Measurements from ENCODE around the gene NDE1.
"Not testable (repeated sequence)": the region's sequence is repeated elsewhere in the genome, so short reads cannot be mapped to it uniquely, and the experiment has no call there.

NDE1 gene

GRCh38 chr16:15648135-15648730, 1.8 kb upstream of the NDE1 start:
- Histone ChIP-seq H3K27ac (no peak overlapping the region), H3K4me3 (no peak overlapping the region)

GRCh38 chr16:15649311-15649710, 734 bp upstream of the NDE1 start:
- H3K27ac ChIP-seq = peak overlapping the region in 16 of 21 experiments; percentile 7 to 99 (median 94)
- peak overlapping the region in 6 of 7 experiments; percentile 63 to 96 (median 86) for H3K4me3 ChIP-seq

DNA sequence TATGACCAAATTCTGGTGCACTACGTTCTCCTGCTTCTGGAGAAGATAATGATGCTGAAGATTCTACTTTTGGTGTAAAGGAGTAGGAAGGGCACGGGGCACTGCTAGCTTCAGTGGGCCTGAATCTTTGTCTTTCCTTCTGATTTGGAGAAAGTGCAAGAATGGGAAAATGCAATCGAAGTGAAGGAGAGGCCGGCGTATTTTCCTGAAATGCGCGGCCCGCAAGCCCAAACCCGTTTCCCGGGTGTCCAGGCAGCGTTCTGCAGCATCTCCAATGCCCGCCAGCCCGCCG, 372 bp upstream of the NDE1 start:
- H3K4me3 ChIP-seq = peak overlapping the region; percentile 63 to 96 (median 91)
- peak overlapping the region in 19 of 21 experiments; percentile 7 to 99 (median 94) for H3K27ac ChIP-seq

GRCh38 chr16:15650698-15651171, 690 bp downstream of the NDE1 start:
- peak overlapping the region; percentile 63 to 96 (median 91) for H3K4me3 ChIP-seq
- H3K27ac ChIP-seq = peak overlapping the region; percentile 46 to 99 (median 94)

GRCh38 chr16:15652293-15653001, 2.4 kb downstream of the NDE1 start:
- peak overlapping the region in 6 of 21 experiments; percentile 1 to 47 (median 13) for H3K27ac ChIP-seq
- H3K4me3 ChIP-seq = no peak overlapping the region

- no peak overlapping the region for H3K4me3 ChIP-seq
- H3K27ac ChIP-seq = peak overlapping the region in 3 of 21 experiments; percentile 1 to 22 (median 6)
Observed at GRCh38 chr16:15653227-15653626, 3.2 kb downstream of the NDE1 start.

- H3K4me3 ChIP-seq = no peak overlapping the region
- peak overlapping the region in 1 of 21 experiments; percentile 6 for H3K27ac ChIP-seq
Observed at GRCh38 chr16:15654591-15654990, 4.5 kb downstream of the NDE1 start.

DNA sequence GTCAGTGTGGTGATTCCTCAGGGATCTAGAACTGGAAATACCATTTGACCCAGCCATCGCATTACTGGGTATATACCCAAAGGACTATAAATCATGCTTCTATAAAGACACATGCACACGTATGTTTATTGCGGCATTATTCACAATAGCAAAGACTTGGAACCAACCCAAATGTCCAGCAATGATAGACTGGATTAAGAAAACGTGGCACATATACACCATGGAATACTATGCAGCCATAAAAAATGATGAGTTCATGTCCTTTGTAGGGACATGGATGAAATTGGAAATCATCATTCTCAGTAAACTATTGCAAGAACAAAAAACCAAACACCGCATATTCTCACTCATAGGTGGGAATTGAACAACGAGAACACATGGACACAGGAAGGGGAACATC, 5.5 kb downstream of the NDE1 start:
- H3K27ac ChIP-seq = not testable (repeated sequence)

GRCh38 chr16:15658149-15658548, 8.1 kb downstream of the NDE1 start:
- no peak overlapping the region for H3K4me3 ChIP-seq
- H3K27ac ChIP-seq = no peak overlapping the region

More for the DNA sequence above, 5.5 kb downstream of the NDE1 start:
- H3K4me3 ChIP-seq = not testable (repeated sequence)

- H3K4me3 ChIP-seq = no peak overlapping the region
- H3K27ac ChIP-seq = peak overlapping the region in 1 of 21 experiments; percentile 1
Observed at GRCh38 chr16:15658556-15658955, 8.5 kb downstream of the NDE1 start.

DNA sequence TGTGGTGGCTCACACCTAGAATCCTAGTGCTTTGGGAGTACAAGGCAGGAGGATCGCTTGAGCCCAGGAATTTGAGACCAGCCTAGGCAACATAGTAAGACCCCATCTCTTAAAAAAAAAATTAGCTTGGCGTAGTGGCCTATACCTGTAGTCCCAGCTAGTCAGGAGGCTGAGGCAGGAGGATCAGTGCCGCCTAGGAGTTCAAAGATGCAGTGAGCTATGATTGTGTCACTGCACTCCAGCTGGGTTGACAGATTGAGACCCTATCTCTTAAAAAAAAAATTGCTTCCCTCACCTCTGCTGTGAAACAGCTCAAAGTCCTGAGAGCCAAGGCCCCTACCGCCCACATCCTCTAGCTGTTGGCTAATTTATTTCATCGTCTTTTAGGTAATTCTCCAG, 10.2 kb downstream of the NDE1 start:
- H3K27ac ChIP-seq = no peak overlapping the region
- H3K4me3 ChIP-seq = no peak overlapping the region

DNA sequence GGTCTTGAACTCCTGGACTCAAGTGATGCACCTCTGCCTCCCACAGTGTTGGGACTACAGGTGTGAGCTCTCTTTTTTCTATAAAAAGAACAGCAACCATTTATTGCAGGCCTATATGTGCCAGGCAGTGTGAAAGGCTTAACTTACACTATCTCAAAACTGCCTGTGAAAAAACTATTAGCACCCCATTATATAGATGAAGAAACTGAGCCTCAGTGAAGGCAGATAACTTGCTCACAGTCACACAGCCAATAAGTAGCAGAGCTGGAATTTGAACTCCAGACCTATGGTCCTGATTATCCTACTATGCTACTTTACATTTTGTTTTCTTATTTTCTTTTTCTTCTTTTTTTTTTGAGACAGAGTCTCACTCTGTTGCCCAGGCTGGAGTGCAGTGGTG, 15.1 kb downstream of the NDE1 start:
- H3K27ac ChIP-seq = no peak overlapping the region
- no peak overlapping the region for H3K4me3 ChIP-seq

DNA sequence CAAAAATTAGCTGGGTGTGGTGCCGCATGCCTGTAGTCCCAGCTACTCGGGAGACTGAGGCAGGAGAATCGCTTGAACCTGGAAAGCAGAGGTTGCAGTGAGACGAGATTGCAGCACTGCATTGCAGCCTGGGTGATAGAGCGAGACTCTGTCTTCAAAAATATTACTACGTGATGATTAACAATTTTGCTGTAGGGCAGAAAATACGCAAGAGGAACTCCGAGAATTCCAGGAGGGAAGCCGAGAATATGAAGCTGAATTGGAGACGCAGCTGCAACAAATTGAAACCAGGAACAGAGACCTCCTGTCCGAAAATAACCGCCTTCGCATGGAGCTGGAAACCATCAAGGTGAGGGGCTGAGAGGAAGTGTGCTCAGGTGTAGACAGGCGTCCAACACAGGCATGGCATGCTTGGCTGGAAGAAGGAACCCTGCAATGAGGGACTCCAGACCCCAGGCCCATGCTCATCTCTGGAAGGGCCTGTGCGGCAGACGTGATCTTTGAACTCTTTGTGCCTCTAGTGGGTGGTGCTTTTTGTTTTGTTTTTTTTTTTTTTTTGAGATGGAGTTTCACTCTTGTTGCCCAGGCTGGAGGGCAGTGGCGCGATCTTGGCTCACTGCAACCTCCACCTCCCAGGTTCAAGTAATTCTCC, 17.2 kb downstream of the NDE1 start:
- no peak overlapping the region for H3K4me3 ChIP-seq
- no peak overlapping the region for H3K27ac ChIP-seq

DNA sequence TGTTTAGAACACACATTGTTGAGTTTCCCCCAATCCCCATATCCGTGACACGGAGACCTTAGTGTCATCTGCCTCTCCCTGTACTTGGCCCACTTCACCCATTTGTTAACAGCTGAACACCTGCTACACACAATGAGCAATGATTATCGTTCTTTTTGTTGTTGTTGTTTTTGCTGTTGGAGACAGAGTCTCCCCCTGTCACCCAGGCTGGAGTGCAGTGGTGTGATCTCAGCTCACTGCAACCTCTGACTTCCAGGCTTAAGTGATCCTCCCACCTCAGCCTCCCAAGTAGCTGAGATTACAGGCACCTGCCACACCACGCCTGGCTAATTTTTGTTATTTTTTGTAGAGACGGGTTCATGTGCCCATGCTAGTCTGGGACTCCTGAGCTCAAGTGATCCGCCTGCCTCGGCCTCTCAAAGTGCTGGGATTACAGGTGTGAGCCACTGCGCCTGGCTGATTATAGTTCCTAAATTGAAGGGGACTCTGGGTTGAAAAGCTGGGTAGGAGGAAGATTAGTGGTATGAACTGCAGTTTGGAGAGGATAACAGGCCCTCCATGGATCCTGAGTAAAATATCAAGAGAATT, 21.6 kb downstream of the NDE1 start:
- Histone ChIP-seq H3K4me3 (no peak overlapping the region), H3K27ac (peak overlapping the region in 19 of 21 experiments; percentile 61 to 95 (median 87))

GRCh38 chr16:15672127-15672513, 22.1 kb downstream of the NDE1 start:
- not testable (repeated sequence) for H3K4me3 ChIP-seq
- H3K27ac ChIP-seq = peak overlapping the region in 20 of 21 experiments; percentile 61 to 95 (median 87)

GRCh38 chr16:15672514-15673167, 22.6 kb downstream of the NDE1 start:
- peak overlapping the region in 3 of 7 experiments; percentile 12 to 17 (median 14) for H3K4me3 ChIP-seq

DNA sequence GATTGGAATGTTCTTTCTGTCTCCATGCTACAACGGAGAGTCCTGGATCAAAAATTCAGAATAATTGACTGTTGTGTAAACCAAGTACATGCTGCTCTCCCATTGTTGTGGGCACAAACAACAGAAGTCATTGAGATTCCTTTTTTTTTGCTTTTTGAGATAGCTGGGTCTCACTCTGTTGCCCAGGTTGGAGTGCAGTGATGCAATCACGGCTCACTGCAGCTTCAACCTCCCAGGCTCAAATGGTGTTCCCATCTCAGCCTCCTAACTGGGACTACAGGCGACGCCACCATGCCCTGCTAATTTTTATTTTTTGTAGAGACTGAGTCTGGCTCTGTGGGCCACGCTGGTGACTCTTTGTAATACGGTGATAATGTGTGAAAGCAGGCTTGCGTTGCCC, 24.5 kb downstream of the NDE1 start:
- H3K4me3 ChIP-seq = no peak overlapping the region
- peak overlapping the region in 9 of 21 experiments; percentile 21 to 87 (median 85) for H3K27ac ChIP-seq

More at GRCh38 chr16:15672514-15673167, 22.6 kb downstream of the NDE1 start:
- H3K27ac ChIP-seq = peak overlapping the region in 20 of 21 experiments; percentile 65 to 95 (median 87)

DNA sequence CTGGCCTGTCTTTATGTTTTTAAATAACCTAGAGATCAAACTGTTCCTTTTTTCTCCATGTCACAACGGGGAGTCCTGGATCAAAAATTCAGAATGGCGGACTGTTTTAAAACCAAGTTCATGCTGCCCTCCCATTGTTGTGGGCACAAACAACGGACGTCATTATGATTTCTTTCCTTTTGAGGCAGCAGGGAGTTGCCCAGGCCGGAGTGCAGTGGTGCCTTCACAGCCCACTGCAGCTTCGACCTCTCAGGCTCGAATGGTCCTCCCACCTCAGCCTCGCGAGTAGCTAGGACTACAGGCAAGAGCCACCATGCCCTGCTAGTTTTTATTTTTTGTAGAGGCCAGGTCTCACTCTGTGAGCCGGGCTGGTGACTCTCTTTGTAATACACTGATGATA, 26.5 kb downstream of the NDE1 start:
- H3K4me3 ChIP-seq = no peak overlapping the region
- H3K27ac ChIP-seq = peak overlapping the region in 5 of 21 experiments; percentile 1 to 38 (median 16)

GRCh38 chr16:15677447-15677846, 27.4 kb downstream of the NDE1 start:
- no peak overlapping the region for H3K4me3 ChIP-seq
- H3K27ac ChIP-seq = peak overlapping the region in 1 of 21 experiments; percentile 7

DNA sequence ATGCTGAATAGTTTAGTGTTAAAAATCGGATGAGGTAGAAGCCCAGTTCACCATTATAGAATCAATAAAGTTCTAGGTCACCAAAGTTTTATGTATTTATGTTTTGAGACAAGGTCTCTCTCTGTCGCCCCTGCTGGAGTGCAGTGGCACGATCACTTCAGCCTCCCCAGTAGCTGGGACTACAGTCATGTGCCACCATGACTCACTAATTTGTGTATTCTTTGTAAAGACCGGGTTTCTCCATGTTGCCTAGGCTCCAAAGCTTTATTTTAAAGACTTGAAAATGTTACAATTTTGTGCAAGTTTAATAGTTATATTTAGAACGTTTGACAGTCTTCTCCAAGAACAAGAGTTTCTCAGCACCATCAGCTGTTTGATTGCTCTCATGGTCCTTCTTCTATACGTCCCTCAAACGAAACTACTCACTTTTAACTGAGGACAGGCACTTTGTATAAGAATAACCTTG, 32.1 kb downstream of the NDE1 start:
- Histone ChIP-seq H3K4me3 (no peak overlapping the region), H3K27ac (peak overlapping the region in 7 of 21 experiments; percentile 5 to 74 (median 40))
